HCT116 (cell line): ENCODE results near the gene PCGF2. TPM values are rescaled to one million over a fixed set of nuclear protein-coding genes. Genes with fewer than 3 reads are reported as not detected.

Experiments used
- ATAC-seq: fragments of 200-7000 bp; cut with Tn5 transposase; 2 replicates; pipeline ENCODE4 v1.9.1; 2020; ENCODE audit warnings: mild to moderate bottlenecking, moderate library complexity
- BruUV-seq: library from RNA; stranded (reverse); fragments of 400-500 nt; replicated peaks from 2 replicates; lab custom pipeline; 2021; lab: Mats Ljungman, UMichigan
- CTCF ChIA-PET: fragments of 300-600 bp; sonication (Branson Sonifier 250); formaldehyde crosslinking; loops from one replicate; lab custom pipeline; 2021; ENCODE audit warnings: antibody characterized with exemption; lab: Charles Lee
- POLR2A ChIA-PET: fragments of 300-600, 350-600 bp; sonication (Branson Sonifier 250); formaldehyde crosslinking; loops from one replicate; lab custom pipeline; 2021; ENCODE audit warnings: antibody characterized with exemption; lab: Charles Lee
- RAD21 ChIA-PET, 2 experiments: fragments of 300-600 bp; sonication (Branson Sonifier 250); formaldehyde crosslinking; loops; one replicate each; lab custom pipeline; 2023; ENCODE audit warnings: low total read pairs in 2 of 2; ENCODE audit not compliant: uncharacterized antibody in 2 of 2, unreplicated experiment in 2 of 2, low non-redundant PET in 1 of 2; lab: Charles Lee
- DNase-seq: peaks from one replicate; pipeline ENCODE4 v3.0.0-alpha.2; 2010; ENCODE audit warnings: low read depth, low spot score
- H2AFZ ChIP-seq: fragments of 200-600 bp; shearing (Covaris generic), sonication (generic); 2 replicates; pipeline ENCODE4 v1.6.1; 2017; ENCODE audit warnings: low read depth, mixed run types, mixed read lengths, antibody characterized with exemption, low read length; ENCODE audit not compliant: poor library complexity, severe bottlenecking
- H3K27ac ChIP-seq: 2 replicates; pipeline ENCODE4 v1.5.1; 2012; ENCODE audit warnings: low read depth, low read length
- H3K27me3 ChIP-seq: fragments of 200-600 bp; sonication (generic); 2 replicates; pipeline ENCODE4 v1.6.1; 2016; ENCODE audit warnings: mixed run types, low read length, mixed read lengths; ENCODE audit not compliant: insufficient read depth
- H3K36me3 ChIP-seq, 2 experiments: fragments of 200-500 bp in 1 of 2; fragments of 200-600 bp in 1 of 2; sonication (Bioruptor generic) in 1 of 2; sonication (generic) in 1 of 2; 2 replicates each; pipeline versions ENCODE4 v1.5.1 to v1.6.1; 2014 to 2016; ENCODE audit warnings: low read length in 2 of 2, inconsistent platforms in 1 of 2, mixed read lengths in 1 of 2, mixed run types in 1 of 2; ENCODE audit not compliant: insufficient read depth in 2 of 2, control insufficient read depth in 1 of 2
- H3K4me1 ChIP-seq, 2 experiments: fragments of 200-600 bp in 1 of 2; sonication (generic) in 1 of 2; 2 replicates each; pipeline versions ENCODE4 v1.5.1 to v1.6.1; 2012 to 2017; ENCODE audit warnings: low read length in 2 of 2, inconsistent platforms in 1 of 2, mild to moderate bottlenecking in 1 of 2, mixed read lengths in 1 of 2, mixed run types in 1 of 2, moderate library complexity in 1 of 2; ENCODE audit not compliant: insufficient read depth in 2 of 2, control insufficient read depth in 1 of 2
- H3K4me2 ChIP-seq: fragments of 200-600 bp; sonication (generic); 2 replicates; pipeline ENCODE4 v1.6.1; 2017; ENCODE audit warnings: mixed run types, low read length, mixed read lengths
- H3K4me3 ChIP-seq, 2 experiments: fragments of 200-600 bp in 1 of 2; sonication (generic) in 1 of 2; replicated peaks in 1 of 2; 2 replicates each; pipeline ENCODE4 v1.5.1; 2011 to 2016; ENCODE audit warnings: low read length in 2 of 2, control low read depth in 1 of 2, low read depth in 1 of 2, mild to moderate bottlenecking in 1 of 2, mixed read lengths in 1 of 2, mixed run types in 1 of 2
- H3K79me2 ChIP-seq: fragments of 200-600 bp; sonication (generic); 2 replicates; pipeline ENCODE4 v1.6.1; 2017; ENCODE audit warnings: mild to moderate bottlenecking, mixed run types, low read length, moderate library complexity, mixed read lengths; ENCODE audit not compliant: insufficient read depth
- H3K9ac ChIP-seq: fragments of 200-600 bp; sonication (generic); 2 replicates; pipeline ENCODE4 v1.6.1; 2016; ENCODE audit warnings: low read length, mixed read lengths
- H3K9me2 ChIP-seq: fragments of 200-600 bp; sonication (generic), shearing (Covaris generic); 2 replicates; pipeline ENCODE4 v1.6.1; 2017; ENCODE audit warnings: mixed run types, mild to moderate bottlenecking, moderate library complexity; ENCODE audit not compliant: insufficient read depth
- H3K9me3 ChIP-seq, 2 experiments: fragments of 200-500 bp in 1 of 2; fragments of 200-600 bp in 1 of 2; sonication (Bioruptor generic) in 1 of 2; sonication (generic) in 1 of 2; 2 replicates each; pipeline ENCODE4 v1.6.1; 2014 to 2017; ENCODE audit warnings: low read length in 2 of 2, mixed read lengths in 2 of 2, inconsistent platforms in 1 of 2, low read depth in 1 of 2, mild to moderate bottlenecking in 1 of 2, mixed run types in 1 of 2, moderate library complexity in 1 of 2; ENCODE audit not compliant: control insufficient read depth in 1 of 2, insufficient read depth in 1 of 2
- H4K20me1 ChIP-seq: fragments of 200-600 bp; sonication (generic), shearing (Covaris generic); 2 replicates; pipeline ENCODE4 v1.6.1; 2017; ENCODE audit warnings: mixed run types, mild to moderate bottlenecking, moderate library complexity; ENCODE audit not compliant: insufficient read depth
- CBX3 ChIP-seq: IDR thresholded peaks from 2 replicates; pipeline ENCODE4 v1.6.1; 2012; ENCODE audit warnings: low read depth
- CEBPB ChIP-seq: IDR thresholded peaks from 2 replicates; pipeline ENCODE4 v1.6.1; 2012; ENCODE audit warnings: low read depth
- CTCF ChIP-seq, 3 experiments: fragments of 200-600 bp in 1 of 3; sonication (generic) in 1 of 3; IDR thresholded peaks in 2 of 3; conservative IDR thresholded peaks in 1 of 3; 2 replicates each; pipeline ENCODE4 v1.5.1; 2012 to 2017; ENCODE audit warnings: low read depth in 2 of 3, low read length in 2 of 3, antibody characterized with exemption in 1 of 3, borderline replicate concordance in 1 of 3, control low read depth in 1 of 3, mild to moderate bottlenecking in 1 of 3, mixed read lengths in 1 of 3, mixed run types in 1 of 3, moderate library complexity in 1 of 3; ENCODE audit not compliant: insufficient read depth in 1 of 3
- ELF1 ChIP-seq: IDR thresholded peaks from 2 replicates; pipeline ENCODE4 v1.6.1; 2012; ENCODE audit warnings: low read depth, borderline replicate concordance
- EZH2 ChIP-seq: fragments of 200-600 bp; sonication (generic); IDR thresholded peaks from 2 replicates; pipeline ENCODE4 v1.6.1; 2017; ENCODE audit warnings: antibody characterized with exemption, mixed run types
- JUND ChIP-seq: IDR thresholded peaks from 2 replicates; pipeline ENCODE4 v1.6.1; 2012
- MAX ChIP-seq: IDR thresholded peaks from 2 replicates; pipeline ENCODE4 v1.6.1; 2012
- POLR2A ChIP-seq: IDR thresholded peaks from 2 replicates; pipeline ENCODE4 v1.7.0; 2011; ENCODE audit warnings: borderline replicate concordance; ENCODE audit not compliant: insufficient read depth, insufficient read length; ENCODE audit errors: extremely low read depth
- POLR2AphosphoS5 ChIP-seq: IDR thresholded peaks from 2 replicates; pipeline ENCODE4 v1.6.1; 2011; ENCODE audit warnings: mild to moderate bottlenecking, low read depth, low read length, moderate library complexity
- SP1 ChIP-seq: IDR thresholded peaks from 2 replicates; pipeline ENCODE4 v1.6.1; 2012; ENCODE audit warnings: low read depth
- SRF ChIP-seq: IDR thresholded peaks from 2 replicates; pipeline ENCODE4 v1.6.1; 2012; ENCODE audit warnings: low read depth
- TCF7L2 ChIP-seq: IDR thresholded peaks from 2 replicates; pipeline ENCODE4 v1.7.0; 2011; ENCODE audit warnings: borderline replicate concordance, inconsistent platforms; ENCODE audit not compliant: insufficient read depth, insufficient read length; ENCODE audit errors: extremely low read depth
- ZNF274 ChIP-seq: fragments of 200-500 bp; sonication (Bioruptor generic); IDR thresholded peaks from 2 replicates; pipeline ENCODE4 v1.6.1; 2014; ENCODE audit warnings: mild to moderate bottlenecking, low read depth, low read length, inconsistent platforms
- intact Hi-C: fragments of 100-400 bp; cut with micrococcal nuclease; formaldehyde crosslinking; loops from 2 replicates; pipeline ENCODE4 v1.10.0; 2022
- total RNA-seq: library from RNA; stranded (reverse); gene quantifications from one replicate; pipeline ENCODE4 v1.2.1, GENCODE V29; 2021; ENCODE audit not compliant: unreplicated experiment
- TF ChIP-seq, protein P1 (sequence below): IDR thresholded peaks from 2 replicates; pipeline ENCODE4 v1.6.1; 2011; ENCODE audit warnings: mild to moderate bottlenecking, low read length, moderate library complexity; ENCODE audit not compliant: insufficient replicate concordance; ENCODE audit errors: extremely low read depth

Gene PCGF2
- total RNA-seq, 1 experiment from 2014 or later = 64.6 TPM

GRCh38 chr17:38710985-38711384 lies 37.2 kb downstream of the PCGF2 start:
- no peak overlapping the region for H3K9ac ChIP-seq
- ATAC-seq = no peak
- no peaks in the 10 kb centered on the region for H4K20me1 ChIP-seq
- peaks cover 32% of the 10 kb centered on the region for H3K79me2 ChIP-seq
- H3K36me3 ChIP-seq = peaks cover 20 to 46% of the 10 kb centered on the region in 2 experiments; a peak in 3 of 4 replicates
- H3K27ac ChIP-seq = no peak overlapping the region
- no TSS peak for BruUV-seq
- intact Hi-C loops = no loop called here
- peaks cover 6 to 20% of the 10 kb centered on the region in 2 experiments; a peak in 3 of 4 replicates for H3K4me1 ChIP-seq
- H2AFZ ChIP-seq = no peak overlapping the region
- no peaks in the 10 kb centered on the region for H3K9me3 ChIP-seq
- no peaks in the 10 kb centered on the region for H3K27me3 ChIP-seq
- ChIA-PET RAD21 (no interaction called here), POLR2A (no interaction called here), CTCF (no interaction called here)
- no peak overlapping the region for H3K4me3 ChIP-seq
- DNase-seq = no peak
- TF ChIP-seq EZH2 (no peak), CBX3 (no peak)
- H3K4me2 ChIP-seq = no peak overlapping the region
- H3K9me2 ChIP-seq = no peaks in the 10 kb centered on the region

DNA sequence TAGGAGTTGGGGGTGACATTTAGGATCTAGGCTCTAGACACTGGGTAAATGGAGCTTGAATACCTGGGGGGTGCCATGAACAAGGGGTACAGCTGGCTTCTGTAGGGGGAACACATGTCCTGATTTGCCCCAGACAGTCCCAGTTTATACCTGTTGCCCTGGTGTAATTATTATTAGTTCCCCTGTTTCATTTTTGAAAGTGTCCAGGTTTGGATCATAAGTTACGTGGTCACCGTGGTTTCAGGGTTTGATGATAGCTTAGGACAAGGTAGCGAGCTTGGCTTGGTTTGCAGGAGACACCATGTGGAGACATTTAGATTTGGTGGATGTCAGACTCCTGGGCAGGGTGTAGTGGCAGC lies 37.6 kb downstream of the PCGF2 start:
- RAD21 ChIA-PET = no interaction called here
- TF ChIP-seq, protein P1, sequence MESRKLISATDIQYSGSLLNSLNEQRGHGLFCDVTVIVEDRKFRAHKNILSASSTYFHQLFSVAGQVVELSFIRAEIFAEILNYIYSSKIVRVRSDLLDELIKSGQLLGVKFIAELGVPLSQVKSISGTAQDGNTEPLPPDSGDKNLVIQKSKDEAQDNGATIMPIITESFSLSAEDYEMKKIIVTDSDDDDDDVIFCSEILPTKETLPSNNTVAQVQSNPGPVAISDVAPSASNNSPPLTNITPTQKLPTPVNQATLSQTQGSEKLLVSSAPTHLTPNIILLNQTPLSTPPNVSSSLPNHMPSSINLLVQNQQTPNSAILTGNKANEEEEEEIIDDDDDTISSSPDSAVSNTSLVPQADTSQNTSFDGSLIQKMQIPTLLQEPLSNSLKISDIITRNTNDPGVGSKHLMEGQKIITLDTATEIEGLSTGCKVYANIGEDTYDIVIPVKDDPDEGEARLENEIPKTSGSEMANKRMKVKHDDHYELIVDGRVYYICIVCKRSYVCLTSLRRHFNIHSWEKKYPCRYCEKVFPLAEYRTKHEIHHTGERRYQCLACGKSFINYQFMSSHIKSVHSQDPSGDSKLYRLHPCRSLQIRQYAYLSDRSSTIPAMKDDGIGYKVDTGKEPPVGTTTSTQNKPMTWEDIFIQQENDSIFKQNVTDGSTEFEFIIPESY = no peak
- TF ChIP-seq CTCF (IDR thresholded peaks at IDR 0.05 in 2 of 3, conservative IDR thresholded peaks at IDR 0.05 in 1 of 3; ENCODE audit: borderline replicate concordance in 1 of 3, insufficient read depth in 1 of 3, low read depth in 2 of 3, low read length in 2 of 3) (no peak), ZNF274 (no peak), TCF7L2 (no peak), POLR2AphosphoS5 (no peak), JUND (no peak), MAX (no peak), CEBPB (no peak), POLR2A (no peak), CBX3 (no peak), SP1 (no peak), SRF (no peak), ELF1 (no peak)
- H2AFZ ChIP-seq = no peak overlapping the region
- no peak for DNase-seq
- H3K27me3 ChIP-seq = no peaks in the 10 kb centered on the region
- no peak overlapping the region for H3K27ac ChIP-seq
- POLR2A ChIA-PET = no interaction called here
- H3K9me2 ChIP-seq = no peaks in the 10 kb centered on the region
- peaks cover 6 to 21% of the 10 kb centered on the region in 2 experiments; a peak in 3 of 4 replicates for H3K4me1 ChIP-seq
- H3K36me3 ChIP-seq = peaks cover 20 to 46% of the 10 kb centered on the region in 2 experiments; a peak in 3 of 4 replicates
- no peak overlapping the region for H3K4me2 ChIP-seq
- CTCF ChIA-PET = no interaction called here
- no peak overlapping the region for H3K4me3 ChIP-seq
- no TSS peak for BruUV-seq
- H3K9ac ChIP-seq = no peak overlapping the region
- no peak for ATAC-seq
- intact Hi-C loops = no loop called here
- no peaks in the 10 kb centered on the region for H3K9me3 ChIP-seq
- peaks cover 36% of the 10 kb centered on the region for H3K79me2 ChIP-seq
- H4K20me1 ChIP-seq = no peaks in the 10 kb centered on the region
